HEK293T (cell line): ENCODE results near the gene CUX1.

Experiments used
- ARNT ChIP-seq: fragments of 450-650 bp; IDR thresholded peaks from 2 replicates; pipeline ENCODE4 v1.6.1; 2017; ENCODE audit warnings: mild to moderate bottlenecking
- BHLHE40 ChIP-seq: fragments of 450-650 bp; IDR thresholded peaks from 2 replicates; pipeline ENCODE4 v1.6.1; 2016; ENCODE audit warnings: mild to moderate bottlenecking, moderate library complexity, borderline replicate concordance
- FOXA1 ChIP-seq: fragments of 450-650 bp; IDR thresholded peaks from 2 replicates; pipeline ENCODE4 v1.6.1; 2016; ENCODE audit warnings: mild to moderate bottlenecking
- FOXK2 ChIP-seq: fragments of 450-650 bp; IDR thresholded peaks from 2 replicates; pipeline ENCODE4 v1.6.1; 2016; ENCODE audit warnings: mild to moderate bottlenecking
- HDGF ChIP-seq: fragments of 450-650 bp; IDR thresholded peaks from 2 replicates; pipeline ENCODE4 v1.6.1; 2017; ENCODE audit warnings: antibody characterized with exemption, borderline replicate concordance
- SP1 ChIP-seq: fragments of 450-650 bp; IDR thresholded peaks from 2 replicates; pipeline ENCODE4 v1.6.1; 2017
- SUZ12 ChIP-seq: fragments of 450-650 bp; IDR thresholded peaks from 2 replicates; pipeline ENCODE4 v1.6.1; 2016; ENCODE audit warnings: mild to moderate bottlenecking

- no peak for TF ChIP-seq BHLHE40
- TF ChIP-seq SUZ12: no peak
- TF ChIP-seq FOXK2: no peak
- no peak for TF ChIP-seq SP1
- no peak for TF ChIP-seq ARNT
- no peak for TF ChIP-seq FOXA1
- no peak for TF ChIP-seq HDGF
Observed at GRCh38 chr7:101953248-101953819, 135.9 kb downstream of the CUX1 start.
